Stimulated activated CD8-positive, alpha-beta memory T cell treated with anti-CD3 and anti-CD28 coated beads, Interleukin-2, amount 100 ng/mL, for 48 hours (primary cell): ENCODE measurements around the gene MCTP1.

Experiments
- DNase-seq, 2 donors: peaks; one replicate each; pipeline ENCODE4 v3.0.0-alpha.2; 2020; ENCODE audit warnings: low read depth in 2 of 2

Gene MCTP1

DNA sequence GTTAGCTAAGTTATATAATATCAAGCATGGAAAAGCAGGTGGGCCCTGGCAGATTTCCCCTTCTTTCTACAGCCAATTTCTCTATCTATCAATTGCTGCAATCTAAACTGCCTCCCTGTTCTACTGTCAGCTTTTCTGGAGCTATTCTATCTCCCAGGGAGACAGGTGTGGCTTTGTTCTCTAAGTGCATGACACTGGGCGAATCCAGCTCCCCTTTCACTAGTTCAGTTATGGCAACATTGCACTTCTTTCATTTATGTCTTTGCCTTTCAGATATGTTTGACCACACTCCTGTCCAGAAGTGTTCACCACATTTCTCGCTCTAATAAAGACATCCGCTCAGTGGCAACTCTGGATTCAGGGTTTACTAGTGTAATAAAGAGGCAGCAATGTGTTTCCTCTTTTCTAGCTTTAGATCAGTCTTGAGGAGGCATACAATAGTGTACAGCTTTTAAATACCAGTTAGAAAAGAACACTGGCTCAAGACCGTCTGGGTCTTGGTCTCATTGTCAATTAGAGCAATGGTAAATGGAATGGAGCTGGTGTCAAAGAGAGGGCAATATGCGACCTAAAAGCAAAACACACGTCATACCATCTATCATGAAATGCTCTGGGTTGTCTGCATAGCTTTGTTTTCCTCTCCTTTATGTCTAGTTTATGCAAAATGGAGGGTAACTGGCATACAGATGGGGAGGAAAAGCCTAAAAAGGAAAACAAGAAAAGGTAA lies 469.4 kb downstream of the MCTP1 start:
- DNase-seq, result no peak

DNA sequence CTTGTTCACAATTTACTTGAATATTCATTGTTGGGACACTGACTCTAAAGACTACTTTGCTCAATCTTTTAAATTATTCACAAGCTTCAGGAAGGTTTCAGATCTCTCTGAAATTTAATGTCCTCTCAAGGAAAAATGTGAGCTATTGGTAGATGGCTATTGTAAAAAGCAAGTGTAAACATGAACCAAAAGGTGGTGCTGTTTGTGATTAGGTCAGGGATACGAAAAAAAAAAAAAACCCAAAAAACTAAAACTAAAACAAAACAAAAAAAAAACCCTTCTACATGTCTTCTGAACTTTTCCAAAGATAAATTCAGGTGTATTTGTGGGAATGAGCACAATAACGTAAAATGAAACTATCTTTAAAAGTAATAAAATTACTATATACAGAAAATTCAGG lies 472.7 kb downstream of the MCTP1 start:
- no peak for DNase-seq

DNA sequence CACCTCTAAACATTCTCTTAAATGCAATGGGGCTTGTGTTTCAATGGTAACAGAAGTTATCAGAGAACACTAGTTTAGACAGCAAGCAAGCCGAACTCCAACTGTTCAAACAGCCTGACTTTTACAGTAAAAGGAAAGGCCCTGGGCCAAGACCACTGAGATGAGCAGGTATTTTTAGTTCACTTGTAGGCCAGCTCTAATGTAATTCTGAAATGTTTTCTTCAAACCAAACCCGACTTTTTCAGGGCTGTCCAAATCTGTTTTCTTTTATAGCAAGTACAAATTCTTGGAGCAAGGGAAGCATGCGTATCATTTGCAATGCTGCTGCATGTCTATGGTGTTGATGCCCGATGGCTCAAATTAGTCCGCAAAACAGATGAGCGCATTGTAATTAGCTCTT lies 473.6 kb downstream of the MCTP1 start:
- no peak for DNase-seq

DNA sequence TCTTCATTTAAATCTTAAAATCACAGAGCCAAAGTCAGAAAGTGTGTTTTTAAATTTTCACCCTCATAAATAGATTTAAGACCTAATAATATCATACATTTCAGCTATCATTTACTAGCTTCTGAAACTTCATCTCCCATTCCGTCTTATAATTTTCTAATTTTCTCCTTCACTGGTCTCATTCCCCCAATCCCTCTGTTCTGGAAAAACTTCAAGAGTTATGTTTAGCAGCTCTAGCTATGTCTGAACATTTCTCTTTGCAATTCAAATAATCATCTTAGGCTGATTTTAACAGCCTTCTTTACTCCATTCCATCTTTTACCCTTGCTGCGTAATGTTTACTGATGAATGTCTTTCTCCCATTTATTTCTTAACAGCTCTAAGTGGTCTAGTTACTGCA lies 474.0 kb downstream of the MCTP1 start:
- DNase-seq, result no peak

DNA sequence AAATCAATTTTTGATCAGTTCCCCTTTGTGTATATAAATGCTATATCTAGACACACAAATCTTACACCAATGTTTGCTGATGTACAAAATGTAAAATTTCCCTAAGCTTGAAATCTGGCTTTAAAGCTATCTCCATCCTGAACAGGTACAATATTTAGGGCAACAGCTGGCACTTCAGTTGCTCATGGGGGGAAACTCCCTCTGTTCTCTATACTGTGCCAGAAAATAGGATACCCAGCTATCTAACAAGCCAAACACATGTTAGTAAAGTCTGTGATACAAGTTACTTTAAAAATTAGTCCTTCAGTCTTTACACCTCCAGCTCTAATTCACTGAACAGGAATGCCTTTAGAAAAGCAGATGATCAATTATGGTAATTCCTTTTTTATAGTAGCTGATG lies 474.6 kb downstream of the MCTP1 start:
- no peak for DNase-seq

DNA sequence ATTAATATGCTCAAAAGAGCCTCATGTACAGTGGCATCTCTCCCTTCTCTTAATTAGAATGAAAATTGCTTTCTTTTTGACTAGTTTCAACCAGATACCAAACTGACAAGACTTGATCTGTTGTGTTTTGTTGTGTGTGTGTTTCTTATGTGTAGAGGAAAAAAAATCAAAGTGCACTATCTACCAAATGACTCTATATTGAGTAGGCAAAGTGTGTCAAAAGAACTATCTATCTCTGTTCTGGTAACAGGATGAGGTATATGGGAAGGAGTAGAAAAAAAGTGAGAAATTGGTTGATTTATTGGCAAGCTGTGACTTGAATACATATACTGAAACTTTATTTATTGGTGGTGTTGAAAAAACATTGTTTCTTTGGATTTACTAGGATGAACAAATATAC lies 476.4 kb downstream of the MCTP1 start:
- DNase-seq, result no peak

DNA sequence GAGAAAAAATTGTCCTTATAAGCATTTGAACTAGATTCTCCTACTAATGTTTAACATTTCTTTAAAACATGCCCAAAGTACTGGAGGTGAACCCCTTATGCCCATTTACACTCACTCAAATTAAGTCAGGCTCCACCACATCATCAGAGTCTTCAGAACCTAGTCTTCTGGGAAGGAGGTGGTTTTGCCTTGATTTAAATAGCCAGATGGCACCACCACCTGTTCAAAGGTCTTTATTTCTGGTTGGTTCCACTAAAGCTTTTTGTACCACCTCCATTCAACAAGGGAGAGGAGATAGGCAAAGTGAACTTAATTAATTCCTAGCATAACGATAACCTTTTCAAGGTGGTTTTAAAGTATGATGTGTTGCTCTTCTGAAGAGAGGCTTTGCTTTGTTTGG lies 476.9 kb downstream of the MCTP1 start:
- no peak for DNase-seq

DNA sequence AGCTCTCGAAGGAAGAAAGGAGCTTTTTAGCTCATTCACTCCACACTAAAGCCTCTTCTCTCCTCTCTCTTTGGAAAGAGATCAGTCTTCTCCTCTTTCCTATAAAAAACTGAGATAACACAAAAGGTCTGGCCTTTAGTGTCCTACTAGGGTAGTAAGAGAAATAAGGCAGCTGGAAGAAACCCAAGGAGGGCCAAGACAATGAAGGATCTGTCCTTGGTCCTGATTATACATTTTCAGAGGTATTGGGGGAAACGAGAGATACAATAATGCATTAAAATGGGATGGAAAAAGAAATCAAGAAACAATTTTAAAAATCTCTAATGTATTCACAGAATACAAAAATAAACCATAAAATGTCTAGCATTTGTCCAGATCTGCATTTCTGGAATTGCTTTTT lies 482.4 kb downstream of the MCTP1 start:
- no peak for DNase-seq

DNA sequence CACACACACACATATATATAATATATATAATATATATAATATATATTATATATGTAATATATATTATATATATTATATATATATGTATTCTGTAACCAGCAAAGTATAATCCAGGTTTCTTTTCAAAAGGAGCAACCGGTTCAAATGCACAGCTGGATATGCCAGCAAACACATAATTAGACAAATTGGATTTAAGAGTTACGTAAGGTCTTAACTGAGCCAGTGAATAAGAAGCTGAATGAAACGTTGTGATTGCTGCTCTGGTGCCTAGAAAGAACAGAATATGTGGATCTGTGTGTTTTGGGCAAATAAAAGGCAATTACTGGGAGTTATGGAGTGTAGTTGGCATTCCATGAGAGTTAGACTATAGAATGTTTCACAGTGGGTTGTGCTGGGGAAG lies 488.3 kb downstream of the MCTP1 start:
- DNase-seq, result no peak

DNA sequence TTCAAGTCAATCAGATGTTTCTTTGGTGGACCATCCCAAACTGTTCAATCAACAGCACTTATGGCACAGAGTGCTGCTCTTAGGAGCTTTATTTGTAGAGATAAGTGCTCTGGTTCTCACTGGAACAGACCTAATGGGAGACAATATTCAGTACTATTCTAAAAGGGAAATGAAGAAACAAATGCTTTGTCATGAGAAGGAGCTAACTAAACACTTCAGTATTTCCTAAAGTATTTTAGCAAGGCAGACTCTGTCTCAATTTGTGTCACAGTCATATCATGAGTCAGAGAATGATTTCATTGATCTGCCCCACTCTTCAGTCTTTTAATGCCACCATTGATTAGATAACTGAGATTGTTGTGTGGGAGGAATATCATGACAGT lies 491.1 kb downstream of the MCTP1 start:
- no peak for DNase-seq

DNA sequence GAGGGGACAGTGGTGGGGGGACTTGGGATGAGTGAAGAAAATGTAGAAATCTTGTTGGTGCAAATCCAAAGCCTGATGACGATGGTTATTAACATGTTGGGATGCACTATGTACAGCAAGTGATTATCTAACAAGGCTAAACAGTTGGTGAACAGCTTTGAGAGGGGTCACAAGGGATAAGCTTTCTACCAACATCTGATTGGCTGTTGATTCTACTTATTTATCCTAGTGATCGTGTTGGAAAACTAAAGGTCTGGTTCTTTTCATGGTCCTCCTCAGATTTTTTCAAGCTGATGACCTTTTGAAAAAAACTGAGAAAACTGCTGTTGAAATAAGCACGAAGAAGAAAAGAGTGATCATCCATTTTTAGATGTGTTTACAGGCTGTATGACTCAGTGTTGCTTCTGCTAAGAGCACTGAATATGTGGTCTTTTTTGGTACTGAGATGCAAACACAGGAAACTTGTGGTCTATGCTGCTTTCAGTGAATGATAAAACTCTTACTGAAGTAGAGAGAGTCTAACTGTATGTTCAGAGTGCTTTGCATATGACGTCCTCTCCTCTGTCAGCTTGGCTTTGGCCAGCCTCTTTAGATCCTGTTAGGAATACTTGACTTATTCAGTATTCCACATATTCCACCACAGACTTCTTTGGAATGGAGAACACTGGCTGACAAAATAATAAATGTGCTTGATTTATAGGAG lies 491.6 kb downstream of the MCTP1 start:
- DNase-seq, result no peak

DNA sequence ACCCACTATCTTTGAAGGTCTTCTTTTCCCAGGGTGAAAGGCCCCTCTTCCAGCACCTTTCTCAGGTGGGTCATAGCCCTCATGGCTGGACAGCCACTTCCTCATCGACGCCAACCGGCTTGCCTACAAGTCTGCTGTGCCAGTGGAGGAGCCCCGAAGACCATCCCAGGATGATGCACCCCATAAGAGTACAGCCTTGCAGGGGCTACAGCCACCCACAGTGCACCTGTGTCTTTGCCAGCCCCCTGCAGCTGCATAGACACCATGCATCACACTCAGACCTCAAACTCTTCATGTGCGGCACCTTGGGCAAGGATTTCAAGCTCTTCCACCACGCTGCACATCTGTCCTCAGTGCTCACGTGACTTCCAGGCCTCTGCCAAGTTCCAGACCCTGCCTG lies 493.1 kb downstream of the MCTP1 start:
- no peak for DNase-seq

DNA sequence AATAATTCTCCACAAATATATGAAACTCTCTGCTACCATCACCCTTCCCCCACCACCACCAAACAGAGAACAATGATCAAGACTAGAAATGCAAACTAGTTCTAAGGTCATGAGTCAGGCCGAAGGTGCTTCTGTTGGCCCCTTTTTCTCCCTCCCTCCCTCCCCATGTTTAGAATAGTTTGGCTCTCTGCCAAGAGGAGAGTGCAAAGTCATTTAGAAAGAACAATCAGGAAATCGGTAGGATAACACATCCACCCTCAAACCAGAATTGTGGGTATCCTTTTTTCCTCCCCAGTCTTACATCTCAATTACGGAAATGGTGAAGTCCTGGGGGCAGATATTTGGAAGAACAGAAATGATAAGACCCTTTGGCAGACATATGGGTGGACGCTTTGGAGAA lies 496.4 kb downstream of the MCTP1 start:
- DNase-seq, result no peak

DNA sequence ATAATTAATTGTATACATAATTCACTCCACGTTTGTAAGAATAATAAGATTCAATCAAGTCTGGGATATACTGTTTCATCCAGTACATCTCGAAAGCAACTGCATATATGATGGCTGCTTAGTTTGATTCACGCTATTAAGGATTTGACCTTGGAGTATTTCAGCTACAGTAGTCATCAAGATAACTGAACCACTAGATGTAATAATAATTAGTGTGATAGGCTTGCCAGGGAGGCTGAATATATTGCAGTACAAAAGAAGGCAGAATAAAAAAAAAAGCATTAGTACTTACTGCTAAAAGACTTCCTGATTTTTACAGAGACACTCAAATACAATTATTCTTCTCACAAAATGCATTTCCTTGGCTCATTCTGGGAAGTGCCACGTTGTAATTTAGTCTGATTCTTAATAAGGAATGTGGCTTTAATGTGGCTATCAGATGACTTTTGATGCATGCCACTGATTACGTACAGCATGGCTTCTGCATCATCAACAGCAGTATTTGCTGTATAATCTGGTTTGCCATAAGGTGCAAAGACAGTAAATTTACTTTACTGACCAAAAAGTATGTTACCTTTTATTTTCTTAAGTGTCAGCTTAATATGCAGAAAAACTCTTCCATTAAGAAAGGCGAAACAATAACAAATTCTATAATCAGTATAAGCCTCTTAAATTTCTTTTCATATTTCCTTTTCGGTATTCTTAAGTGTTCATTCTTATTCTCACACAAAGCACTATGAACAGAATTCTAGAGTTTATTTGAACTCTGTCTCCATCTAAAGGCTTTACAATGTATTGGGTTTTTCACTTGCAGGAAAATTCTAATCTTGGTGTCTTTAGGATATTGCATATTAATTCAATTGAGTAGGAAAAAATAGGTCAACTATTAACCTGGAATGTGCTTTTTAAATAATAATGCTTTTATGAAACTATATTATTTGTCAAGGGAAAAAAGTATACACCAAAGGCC lies 500.1 kb downstream of the MCTP1 start:
- DNase-seq, result no peak

DNA sequence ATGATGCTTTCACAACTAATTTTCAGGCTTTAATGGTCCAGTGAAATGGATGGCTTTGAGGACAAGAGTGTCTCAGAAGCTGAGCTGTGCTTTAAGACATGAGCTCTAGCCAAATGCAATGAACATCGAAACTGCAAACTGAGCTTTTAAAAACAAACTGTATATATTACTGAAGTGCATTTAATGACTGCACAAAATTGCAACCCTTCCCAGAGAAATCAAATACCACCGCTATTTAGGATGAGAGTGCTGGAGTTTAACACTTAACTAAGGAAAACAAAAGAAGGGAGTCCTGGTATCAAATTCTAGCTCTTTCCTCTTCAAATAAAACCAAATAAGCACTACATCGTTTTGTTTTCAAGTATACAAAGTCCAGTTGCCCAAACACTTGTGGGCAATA lies 502.5 kb downstream of the MCTP1 start:
- DNase-seq, result no peak

DNA sequence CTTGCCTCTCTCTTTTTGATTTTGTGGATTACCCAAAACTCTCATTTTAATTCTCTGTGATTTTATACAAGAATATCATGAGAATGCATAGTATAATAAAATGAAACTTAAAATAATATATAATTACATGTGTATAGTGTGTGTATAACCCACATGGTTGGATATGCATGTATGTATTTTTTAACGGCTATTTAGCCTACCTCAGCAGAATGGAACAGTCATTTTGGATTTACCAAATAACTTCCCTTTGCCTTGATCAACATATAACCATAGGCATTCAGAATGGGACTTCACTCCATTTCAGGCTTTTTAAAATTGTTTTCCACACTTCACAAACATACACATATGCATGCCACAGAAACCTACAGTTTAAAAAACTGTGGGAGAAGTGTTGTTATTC lies 505.2 kb downstream of the MCTP1 start:
- no peak for DNase-seq

DNA sequence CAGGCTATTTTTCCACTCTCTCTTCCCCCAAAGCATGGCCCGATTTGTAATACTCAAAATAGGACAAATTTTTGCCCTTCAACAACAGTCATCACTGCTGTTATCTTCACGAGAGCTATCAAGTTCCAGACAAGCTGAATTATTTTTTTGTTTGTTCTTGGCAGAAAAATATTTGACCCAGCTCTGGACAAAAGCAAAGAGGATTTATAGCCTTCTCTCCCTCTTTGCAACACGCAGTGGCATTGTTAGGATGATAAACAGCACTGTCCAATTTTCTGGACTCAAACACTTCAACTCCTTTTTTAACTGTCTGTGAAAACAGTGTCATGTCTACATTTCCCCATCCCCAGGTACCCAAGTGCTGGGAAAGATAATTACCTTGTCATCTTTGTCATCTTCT lies 506.2 kb downstream of the MCTP1 start:
- DNase-seq, result no peak

DNA sequence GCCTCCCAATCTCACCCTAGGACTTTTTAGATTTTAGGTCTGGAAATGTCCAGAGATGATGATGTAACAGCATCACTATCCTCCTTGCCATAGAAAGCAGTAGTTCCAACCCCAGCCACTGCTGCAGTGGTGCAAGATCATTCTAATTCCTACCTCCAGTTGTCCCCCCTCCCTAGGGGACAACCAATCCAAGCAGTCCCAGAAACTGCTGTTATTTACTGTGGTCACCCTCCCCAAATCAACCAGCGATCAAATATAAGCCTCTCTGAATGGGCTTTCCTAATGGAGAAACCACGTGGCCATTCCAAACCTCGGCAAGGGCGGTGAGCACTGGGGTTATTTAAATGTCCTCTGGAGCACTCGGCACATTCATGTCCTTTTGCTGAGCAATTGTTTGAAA lies 506.6 kb downstream of the MCTP1 start:
- DNase-seq, result no peak

DNA sequence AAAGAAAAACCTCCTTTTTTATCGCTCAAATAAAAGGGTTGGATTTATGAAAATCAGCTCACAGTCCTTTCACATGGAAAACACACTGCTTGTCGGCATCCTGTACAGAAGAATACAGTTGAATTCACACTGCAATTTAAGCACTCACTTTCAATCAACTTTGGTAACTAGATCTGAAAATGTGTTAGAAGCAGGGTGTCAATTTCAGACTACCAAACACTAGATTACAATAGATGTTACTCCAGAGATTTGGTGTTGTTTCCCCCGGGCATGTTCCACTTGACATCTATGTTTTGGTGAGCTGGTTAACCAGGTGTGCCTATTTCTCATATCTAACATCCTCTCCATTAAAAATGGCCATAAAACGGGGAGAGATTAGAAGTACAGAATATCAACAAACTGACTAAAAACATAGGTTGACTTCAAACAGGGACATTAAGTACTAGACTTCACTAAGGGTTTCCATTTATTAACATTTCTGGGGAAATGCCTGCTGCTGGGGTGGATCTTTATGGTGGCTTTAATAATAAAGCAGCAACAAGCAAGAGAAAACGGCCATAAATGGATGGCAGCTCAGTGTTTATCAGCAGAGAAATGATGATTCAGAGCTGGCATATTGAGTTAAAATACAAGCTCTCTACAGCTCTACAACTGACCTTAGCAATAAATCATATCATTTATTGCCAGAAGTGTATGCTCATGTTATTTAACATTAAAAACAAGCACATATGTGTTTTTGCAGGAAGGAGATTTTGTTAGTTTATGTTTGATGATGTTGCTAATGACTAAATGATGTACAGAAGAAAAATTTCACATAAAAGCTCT lies 507.6 kb downstream of the MCTP1 start:
- DNase-seq, result no peak

DNA sequence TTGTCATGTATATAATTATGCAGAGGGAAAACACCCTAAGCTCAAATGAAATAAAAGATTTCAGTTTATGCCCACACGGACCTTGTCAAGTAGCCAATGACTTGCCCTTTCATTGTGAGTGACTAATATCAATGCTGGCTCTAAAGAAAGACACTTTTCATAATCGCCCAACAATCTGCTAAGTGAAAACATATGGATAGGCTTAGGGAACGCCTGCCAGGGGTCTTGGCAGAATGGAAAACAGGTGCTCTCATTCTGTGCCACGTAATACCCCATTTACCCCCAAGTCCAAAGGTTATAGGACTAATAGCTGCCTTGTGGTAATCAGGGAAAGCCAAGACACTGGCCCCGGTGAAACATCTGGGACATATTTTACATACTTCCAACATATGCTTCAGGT lies 508.7 kb downstream of the MCTP1 start:
- no peak for DNase-seq

DNA sequence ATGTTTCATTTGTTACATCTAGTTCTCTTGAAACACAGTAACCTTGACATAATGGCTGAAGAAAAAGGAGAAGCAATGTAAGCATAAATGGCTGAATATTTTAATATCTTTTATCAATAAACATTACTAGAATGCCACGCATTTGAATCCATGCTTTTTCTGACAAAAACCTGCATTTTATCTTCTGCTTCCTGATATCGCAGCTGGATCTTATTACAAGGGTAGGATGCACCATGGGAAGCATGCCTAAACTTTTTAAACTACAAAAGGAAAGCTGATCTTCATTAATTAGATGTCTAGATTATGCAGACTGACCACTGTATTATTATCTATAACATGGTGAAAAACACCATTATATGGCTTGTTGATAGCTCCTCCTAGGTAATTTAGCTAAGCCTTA lies 509.8 kb downstream of the MCTP1 start:
- no peak for DNase-seq

DNA sequence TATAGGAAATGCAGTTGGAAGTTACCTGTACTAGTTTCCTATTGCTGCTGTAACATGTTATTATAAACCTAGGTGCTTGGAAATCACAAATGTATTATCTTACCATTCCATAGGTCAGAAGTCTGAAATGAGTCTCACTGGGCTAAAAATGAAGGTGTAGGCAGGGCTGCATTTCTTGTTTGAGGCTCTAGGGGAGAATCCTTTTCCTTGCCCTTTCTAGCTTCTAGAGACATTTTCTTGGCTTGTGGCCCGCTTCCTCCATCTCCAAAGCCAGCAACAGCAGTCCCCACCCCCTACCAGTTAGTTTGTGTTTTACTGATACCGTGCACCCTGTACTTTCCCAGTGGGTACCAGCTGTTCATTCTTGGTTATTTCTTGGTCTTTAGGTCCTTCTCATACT lies 513.2 kb downstream of the MCTP1 start:
- no peak for DNase-seq
